ENCODE measurements around the gene CABLES1.

CABLES1 gene

GRCh38 chr18:23143016-23143814 is 7.9 kb downstream of the CABLES1 start:
- no peaks in the 10 kb centered on the region for H3K27me3 ChIP-seq (ENCODE audit: insufficient read depth, low read depth, severe bottlenecking)
- no peaks in the 10 kb centered on the region for H3K9me3 ChIP-seq (ENCODE audit: severe bottlenecking)
- no peak for DNase-seq
- no peak overlapping the region for H3K4me3 ChIP-seq (ENCODE audit: low read depth, low read length)
- H3K36me3 ChIP-seq = no peaks in the 10 kb centered on the region
- H3K27ac ChIP-seq = no peak overlapping the region
- TF ChIP-seq CTCF (IDR thresholded peaks at IDR 0.05; ENCODE audit: low read depth, low read length) = no peak

GRCh38 chr18:23143815-23144261 is 8.6 kb downstream of the CABLES1 start:
- no peaks in the 10 kb centered on the region for H3K36me3 ChIP-seq
- H3K27ac ChIP-seq = no peak overlapping the region
- no peak for TF ChIP-seq CTCF (IDR thresholded peaks at IDR 0.05; ENCODE audit: low read depth, low read length)
- peak; percentile 19 for DNase-seq
- H3K9me3 ChIP-seq (ENCODE audit: severe bottlenecking) = no peaks in the 10 kb centered on the region
- no peak overlapping the region for H3K4me3 ChIP-seq (ENCODE audit: low read depth, low read length)
- no peaks in the 10 kb centered on the region for H3K27me3 ChIP-seq (ENCODE audit: insufficient read depth, low read depth, severe bottlenecking)

- DNase-seq = no peak
- Histone ChIP-seq H3K27ac (no peak overlapping the region), H3K4me3 (ENCODE audit: low read depth, low read length) (no peak overlapping the region), H3K36me3 (no peaks in the 10 kb centered on the region), H3K9me3 (ENCODE audit: severe bottlenecking) (no peaks in the 10 kb centered on the region), H3K27me3 (ENCODE audit: insufficient read depth, low read depth, severe bottlenecking) (no peaks in the 10 kb centered on the region)
- no peak for TF ChIP-seq CTCF (IDR thresholded peaks at IDR 0.05; ENCODE audit: low read depth, low read length)
Observed at GRCh38 chr18:23144640-23145039, 9.4 kb downstream of the CABLES1 start.

- Histone ChIP-seq H3K27me3 (ENCODE audit: insufficient read depth, low read depth, severe bottlenecking) (no peaks in the 10 kb centered on the region), H3K4me3 (ENCODE audit: low read depth, low read length) (no peak overlapping the region), H3K27ac (no peak overlapping the region), H3K9me3 (ENCODE audit: severe bottlenecking) (no peaks in the 10 kb centered on the region), H3K36me3 (no peaks in the 10 kb centered on the region)
- DNase-seq = no peak
- no peak for TF ChIP-seq CTCF (IDR thresholded peaks at IDR 0.05; ENCODE audit: low read depth, low read length)
Observed at GRCh38 chr18:23145621-23146020, 10.3 kb downstream of the CABLES1 start.

- DNase-seq = no peak
- TF ChIP-seq CTCF (IDR thresholded peaks at IDR 0.05; ENCODE audit: low read depth, low read length) = no peak
- Histone ChIP-seq H3K27me3 (ENCODE audit: insufficient read depth, low read depth, severe bottlenecking) (no peaks in the 10 kb centered on the region), H3K27ac (no peak overlapping the region), H3K36me3 (no peaks in the 10 kb centered on the region), H3K9me3 (ENCODE audit: severe bottlenecking) (no peaks in the 10 kb centered on the region), H3K4me3 (ENCODE audit: low read depth, low read length) (no peak overlapping the region)
Observed at GRCh38 chr18:23146861-23147469, 11.7 kb downstream of the CABLES1 start.

All from WERI-Rb-1 (cell line).